Hematopoietic multipotent progenitor cell (in vitro differentiated cells): ENCODE results near the gene TLDC2. TPM values are rescaled to one million over a fixed set of nuclear protein-coding genes. Genes with fewer than 3 reads are reported as not detected.

Experiments
- DNase-seq, 3 donors: peaks; one replicate each; pipeline ENCODE4 v3.0.0-alpha.2; 2011 to 2015; ENCODE audit warnings: low read depth in 2 of 3, low spot score in 2 of 3
- total RNA-seq: library from RNA; depleted of rRNA; stranded (reverse); fragments of >200 nt; gene quantifications from one replicate; pipeline ENCODE4 v1.2.3, GENCODE V29; 2012

Gene TLDC2
- total RNA-seq, 1 donor, result under 0.01 TPM

DNA sequence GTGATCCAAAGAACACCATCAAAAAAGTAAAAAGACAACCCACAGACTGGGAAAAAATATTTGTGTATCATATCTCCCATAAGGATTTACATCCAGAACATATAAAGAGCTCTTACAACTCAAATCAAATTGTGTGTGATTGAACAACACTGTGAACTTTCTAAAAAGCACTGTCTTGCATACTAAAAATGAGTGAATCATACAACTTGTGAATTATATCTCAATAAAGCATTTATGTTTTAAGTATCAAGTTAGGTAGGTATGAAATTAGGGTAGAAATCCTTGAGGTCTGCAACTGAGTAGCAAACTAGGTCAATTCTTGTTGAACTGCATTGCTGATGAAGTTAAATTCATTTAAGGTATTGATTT, 61.4 kb downstream of the TLDC2 start:
- DNase-seq, result no peak

DNA sequence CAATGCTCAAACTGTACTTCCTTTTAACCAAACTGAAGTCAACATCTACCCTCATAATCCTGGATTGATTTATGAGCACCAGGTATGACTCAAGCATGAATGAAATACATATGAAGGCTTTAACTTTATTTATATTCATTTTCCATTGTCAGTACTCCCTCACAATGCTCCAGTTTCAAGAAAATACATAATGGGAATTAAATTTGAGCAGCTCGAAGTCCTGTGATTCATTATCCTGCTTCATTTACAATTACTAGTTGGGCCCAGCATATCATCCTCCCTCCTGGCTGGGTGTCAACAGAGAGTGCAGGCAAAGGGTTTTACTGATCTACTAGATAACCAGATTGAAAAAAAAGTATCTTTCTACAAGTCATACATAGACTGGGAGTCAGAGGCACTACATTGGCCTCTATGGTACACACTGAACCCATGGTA, 65.5 kb downstream of the TLDC2 start:
- peak in 1 of 3 donors; percentile 36 for DNase-seq

Other genes with a start within 250 kb of the TLDC2 start
- 19.4 TPM for gene SLA2, start 229.9 kb upstream of the TLDC2 start, total RNA-seq
- 16.7 TPM for gene NDRG3, start 130.0 kb upstream of the TLDC2 start, total RNA-seq
- 10.8 TPM for gene DSN1, start 102.4 kb upstream of the TLDC2 start, total RNA-seq
- 22.9 TPM for gene SAMHD1, start 75.6 kb downstream of the TLDC2 start, total RNA-seq
- gene RBL1, start 219.9 kb downstream of the TLDC2 start, total RNA-seq, result 11.6 TPM